ENCODE data around the gene ZNF546. TPM values are rescaled to one million over a fixed set of nuclear protein-coding genes. Genes with fewer than 3 reads are reported as not detected.

Gene ZNF546
- total RNA-seq = 5.0 and 5.6 TPM in 2 replicates

GRCh38 chr19:39996811-39997637 is at the start of gene ZNF546:
Gene ZNF546, plus strand, starts transcription at chr19:39997060. Its CDS starts 1,267 bp downstream, at chr19:39998327.

GRCh38 chr19:39970675-39971379 is 26.0 kb upstream of the ZNF546 start, which contains the start of gene PSMC4:
Gene PSMC4, plus strand, starts transcription at chr19:39971165. Its CDS starts 38 bp downstream, at chr19:39971203.

GRCh38 chr19:40055832-40056504 is 59.1 kb downstream of the ZNF546 start, which contains the start of gene ZNF780B:
Gene ZNF780B, minus strand, starts transcription at chr19:40056231. Its CDS starts 5,899 bp downstream, at chr19:40050332.

Other genes starting within 250 kb of the ZNF546 start
- gene LEUTX, start 218.2 kb upstream of the ZNF546 start, total RNA-seq = not detected in 2 replicates
- 8.6 and 18.2 TPM in 2 replicates for gene DYRK1B, start 162.9 kb upstream of the ZNF546 start, total RNA-seq
- gene FBL, start 150.7 kb upstream of the ZNF546 start, total RNA-seq = 104 and 116 TPM in 2 replicates
- gene FCGBP, start 62.4 kb upstream of the ZNF546 start, total RNA-seq = 1.2 and 2.2 TPM in 2 replicates
- gene PSMC4, start 25.9 kb upstream of the ZNF546 start, total RNA-seq = 128 and 165 TPM in 2 replicates
- 16.3 and 21.1 TPM in 2 replicates for gene ZNF780B, start 59.2 kb downstream of the ZNF546 start, total RNA-seq
- 19.6 and 23.2 TPM in 2 replicates for gene ZNF780A, start 93.9 kb downstream of the ZNF546 start, total RNA-seq
- gene MAP3K10, start 194.4 kb downstream of the ZNF546 start, total RNA-seq = 8.9 and 11.8 TPM in 2 replicates
- gene TTC9B, start 221.3 kb downstream of the ZNF546 start, total RNA-seq = not detected in 2 replicates
- gene CCNP, start 229.6 kb downstream of the ZNF546 start, total RNA-seq = 0.09 TPM in 1 of 2 replicates, not detected in the other